Dendritic cell treated with granulocyte-macrophage colony-stimulating factor and Interleukin-4, amounts not matched to agents 40 ng/mL and 50 ng/mL, for 4 days (primary cell): ENCODE measurements around the gene TMEM135.

Experiments
- H3K27ac Mint-ChIP-seq: one replicate; pipeline ENCODE4 v1.8.0; 2022; ENCODE audit warnings: mild to moderate bottlenecking, mixed read lengths
- H3K27me3 Mint-ChIP-seq: one replicate; pipeline ENCODE4 v1.8.0; 2022; ENCODE audit warnings: mild to moderate bottlenecking, mixed read lengths
- H3K36me3 Mint-ChIP-seq: one replicate; pipeline ENCODE4 v1.8.0; 2022; ENCODE audit warnings: low read depth, mixed read lengths
- H3K4me1 Mint-ChIP-seq: one replicate; pipeline ENCODE4 v1.8.0; 2022; ENCODE audit warnings: low read depth, mixed read lengths
- H3K4me3 Mint-ChIP-seq: one replicate; pipeline ENCODE4 v1.8.0; 2022; ENCODE audit warnings: mild to moderate bottlenecking, moderate library complexity, mixed read lengths
- H3K9me3 Mint-ChIP-seq: one replicate; pipeline ENCODE4 v1.8.0; 2022; ENCODE audit warnings: mixed read lengths
- intact Hi-C: fragments of 100-400 bp; cut with micrococcal nuclease; formaldehyde crosslinking; loops from one replicate; pipeline ENCODE4 v1.15.0; 2022

Gene TMEM135

DNA sequence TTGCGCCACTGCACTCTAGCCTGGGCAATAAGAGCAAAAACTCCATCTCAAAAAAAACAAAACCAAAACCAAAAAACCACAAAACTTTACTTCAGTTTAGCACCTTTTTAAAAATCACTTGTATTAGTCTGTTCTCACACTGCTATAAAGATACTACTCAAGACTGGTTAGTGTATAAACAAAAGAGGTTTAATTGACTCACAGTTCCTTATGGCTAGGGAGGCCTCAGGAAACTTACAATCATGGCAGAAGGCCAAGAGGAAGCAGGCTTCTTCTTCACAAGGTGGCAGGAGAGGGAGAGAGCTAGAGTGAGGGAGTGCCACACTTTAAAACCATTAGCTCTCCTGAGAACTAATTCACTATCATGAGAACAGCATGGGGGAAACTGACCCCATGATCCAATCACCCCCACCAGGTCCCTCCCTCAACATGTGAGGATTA lies 261.3 kb downstream of the TMEM135 start:
- H3K27me3 Mint-ChIP-seq, result no peaks in the 10 kb centered on the region
- H3K27ac Mint-ChIP-seq, result no peak overlapping the region
- H3K4me1 Mint-ChIP-seq, result no peaks in the 10 kb centered on the region
- H3K36me3 Mint-ChIP-seq, result peaks cover 8% of the 10 kb centered on the region
- intact Hi-C loops, result no loop called here
- no peak overlapping the region for H3K4me3 Mint-ChIP-seq
- H3K9me3 Mint-ChIP-seq, result peaks cover 9% of the 10 kb centered on the region

DNA sequence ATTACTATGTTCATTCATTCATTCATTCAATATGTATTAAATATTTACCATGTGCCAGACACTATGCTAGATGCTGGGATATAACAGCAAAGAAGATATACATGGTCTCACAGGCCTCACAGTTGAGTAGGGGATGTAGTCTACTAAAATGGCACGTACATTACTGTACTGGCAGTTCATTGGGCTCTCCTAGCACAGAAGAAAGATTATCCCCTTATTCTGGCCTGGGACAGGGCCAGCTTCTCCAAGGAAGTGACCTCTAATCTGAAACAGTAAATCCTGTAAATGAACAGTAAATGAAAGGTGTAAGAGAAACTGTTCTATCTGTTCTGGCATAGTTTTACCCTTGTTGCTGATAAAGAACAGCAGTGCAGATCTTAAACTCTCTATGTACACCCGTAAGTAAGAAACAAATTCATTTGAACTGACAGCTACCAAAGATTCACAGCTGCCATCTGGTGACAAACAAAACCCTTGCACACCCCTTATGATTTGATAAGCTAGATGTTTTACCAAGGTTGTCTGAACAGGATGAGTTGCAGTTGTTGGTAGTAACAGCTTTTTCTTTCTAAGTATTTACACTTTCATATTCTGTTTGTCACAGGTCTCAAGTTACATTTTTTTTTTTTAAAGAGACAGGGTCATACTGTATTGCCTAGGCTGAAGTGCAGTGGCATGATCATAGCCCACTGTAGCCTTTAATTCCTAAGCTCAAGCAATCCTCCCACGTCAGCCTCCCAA lies 263.1 kb downstream of the TMEM135 start:
- Mint-ChIP-seq H3K4me1 (no peaks in the 10 kb centered on the region), H3K4me3 (no peak overlapping the region), H3K27ac (no peak overlapping the region), H3K27me3 (no peaks in the 10 kb centered on the region), H3K36me3 (peaks cover 8% of the 10 kb centered on the region), H3K9me3 (peaks cover 9% of the 10 kb centered on the region)
- intact Hi-C loops, result no loop called here

DNA sequence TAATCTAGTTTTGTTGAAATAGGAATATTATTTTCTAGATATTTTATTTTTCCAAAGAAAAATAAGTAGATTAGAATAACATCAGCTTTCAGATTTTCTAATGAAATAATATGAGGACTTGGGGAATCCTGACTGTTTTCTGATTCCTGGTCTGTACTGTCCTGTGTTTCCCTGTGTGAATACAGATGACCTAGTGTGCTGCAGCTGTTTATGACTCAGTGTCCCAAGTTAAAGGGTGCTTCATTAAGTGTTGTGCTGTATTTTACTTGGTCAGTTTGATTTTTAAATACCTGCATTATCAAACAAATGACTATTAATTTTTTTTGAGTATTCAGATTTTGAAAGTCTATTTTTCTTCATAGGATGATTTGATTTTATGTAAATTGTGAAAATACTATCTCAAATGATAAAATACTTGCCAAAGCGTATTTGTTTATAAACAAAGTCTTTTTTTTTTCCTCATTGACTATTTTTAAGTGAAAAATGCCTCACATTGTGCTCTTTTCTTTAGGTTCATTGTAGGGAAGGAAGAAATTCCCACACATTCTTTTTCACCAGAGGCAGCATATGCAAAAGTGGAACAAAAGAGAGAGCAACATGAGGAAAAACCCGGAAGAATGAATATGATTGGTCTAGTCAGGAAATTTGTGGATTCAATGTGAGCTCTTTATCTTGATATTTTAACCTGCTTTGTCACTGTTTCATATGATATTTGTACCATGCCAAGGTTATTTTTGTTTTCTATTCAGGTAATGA lies 264.2 kb downstream of the TMEM135 start:
- H3K27ac Mint-ChIP-seq, result no peak overlapping the region
- peaks cover 9% of the 10 kb centered on the region for H3K9me3 Mint-ChIP-seq
- peaks cover 8% of the 10 kb centered on the region for H3K36me3 Mint-ChIP-seq
- intact Hi-C loops, result no loop called here
- H3K27me3 Mint-ChIP-seq, result no peaks in the 10 kb centered on the region
- H3K4me3 Mint-ChIP-seq, result no peak overlapping the region
- peaks cover 6% of the 10 kb centered on the region for H3K4me1 Mint-ChIP-seq

DNA sequence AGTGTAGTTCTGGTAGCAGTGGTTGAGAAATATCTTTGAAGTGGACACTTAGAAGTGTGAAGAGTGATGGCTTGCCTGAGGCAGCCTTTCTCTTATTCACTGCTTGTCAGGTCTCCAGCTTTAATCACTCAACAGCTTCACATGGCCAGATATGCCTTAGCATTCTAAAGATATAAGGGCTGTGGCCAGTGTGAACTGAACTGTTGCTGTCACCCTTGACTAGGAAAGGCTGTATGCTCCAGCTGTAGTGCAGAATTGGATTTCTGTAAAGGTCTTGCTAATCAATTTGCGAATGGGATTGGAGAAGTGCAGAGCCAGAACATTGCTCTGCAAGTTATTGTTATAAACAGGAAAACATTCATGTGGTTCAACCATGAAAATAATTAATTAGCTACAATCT lies 266.7 kb downstream of the TMEM135 start:
- peaks cover 8% of the 10 kb centered on the region for H3K36me3 Mint-ChIP-seq
- intact Hi-C loops, result no loop called here
- H3K9me3 Mint-ChIP-seq, result peaks cover 2% of the 10 kb centered on the region
- H3K4me3 Mint-ChIP-seq, result no peak overlapping the region
- H3K27me3 Mint-ChIP-seq, result no peaks in the 10 kb centered on the region
- H3K27ac Mint-ChIP-seq, result no peak overlapping the region
- H3K4me1 Mint-ChIP-seq, result peaks cover 13% of the 10 kb centered on the region

DNA sequence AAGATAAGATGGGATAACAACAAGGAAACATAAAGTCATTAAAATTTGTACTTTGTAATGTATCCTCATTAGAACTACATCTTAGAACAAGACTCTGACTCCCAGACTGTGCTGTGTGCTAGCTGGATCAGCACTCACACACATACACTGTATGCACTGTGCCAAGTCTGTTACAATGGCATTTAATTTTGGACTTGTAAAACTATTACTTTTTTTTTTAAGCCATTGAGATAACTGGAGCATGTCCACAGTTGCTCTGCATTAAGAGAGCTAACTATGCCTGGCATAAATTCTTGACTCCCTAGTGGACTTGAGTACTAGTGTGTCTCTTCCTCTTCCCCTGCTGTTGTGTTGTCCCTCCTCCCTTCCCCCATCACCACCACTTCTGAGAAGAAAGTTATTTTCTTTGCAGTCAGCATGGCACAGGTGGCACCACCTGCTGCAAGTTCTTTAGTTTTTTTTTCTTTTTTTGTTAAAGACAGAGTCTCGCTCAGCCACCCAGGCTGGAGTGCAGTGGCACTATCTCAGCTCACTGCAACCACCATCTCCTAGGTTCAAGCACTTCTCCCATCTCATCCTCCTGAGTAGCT lies 268.6 kb downstream of the TMEM135 start:
- Mint-ChIP-seq H3K4me1 (peaks cover 13% of the 10 kb centered on the region), H3K36me3 (peaks cover 8% of the 10 kb centered on the region), H3K4me3 (no peak overlapping the region), H3K27ac (no peak overlapping the region), H3K9me3 (no peaks in the 10 kb centered on the region), H3K27me3 (no peaks in the 10 kb centered on the region)
- intact Hi-C loops, result no loop called here

DNA sequence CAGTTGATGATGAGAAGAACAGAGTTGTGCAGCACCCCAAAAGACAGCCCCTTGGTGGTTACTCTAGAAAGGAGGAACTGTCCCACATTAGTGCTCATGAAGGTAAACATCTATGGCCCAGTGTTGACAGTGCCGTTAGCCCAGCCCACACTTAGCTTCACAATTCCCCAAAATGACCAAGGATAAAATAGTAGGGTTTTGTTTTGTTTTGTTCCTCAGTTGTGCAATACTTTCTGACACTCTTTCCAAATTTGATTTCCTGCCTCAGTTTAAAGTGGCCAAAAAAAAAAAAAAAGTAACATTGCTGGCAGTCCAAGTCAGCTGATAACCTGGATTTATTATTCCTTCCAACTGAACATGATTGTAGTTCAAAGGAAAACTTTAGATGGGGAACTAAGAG lies 269.4 kb downstream of the TMEM135 start:
- H3K9me3 Mint-ChIP-seq, result no peaks in the 10 kb centered on the region
- H3K27me3 Mint-ChIP-seq, result no peaks in the 10 kb centered on the region
- intact Hi-C loops, result no loop called here
- H3K4me1 Mint-ChIP-seq, result peaks cover 13% of the 10 kb centered on the region
- no peak overlapping the region for H3K4me3 Mint-ChIP-seq
- H3K27ac Mint-ChIP-seq, result no peak overlapping the region
- peaks cover 8% of the 10 kb centered on the region for H3K36me3 Mint-ChIP-seq

DNA sequence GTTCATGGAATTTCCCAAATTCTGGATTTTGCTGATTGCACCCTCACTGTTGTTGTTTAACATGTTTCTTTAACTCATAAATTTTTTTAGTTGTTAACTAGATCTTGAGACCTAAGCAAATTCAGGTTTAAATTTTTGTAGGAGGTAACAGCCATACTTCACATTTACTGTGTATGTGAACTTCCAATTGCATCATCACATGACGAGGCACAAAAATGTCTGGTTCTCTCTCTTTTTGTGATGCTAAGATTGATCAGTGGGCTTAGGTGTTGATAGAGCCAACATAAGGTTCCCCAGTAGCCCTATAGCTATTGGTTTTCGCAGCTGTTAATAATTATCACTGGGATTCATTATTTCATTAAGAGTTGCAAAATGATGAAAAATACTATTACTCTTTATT lies 277.5 kb downstream of the TMEM135 start:
- Mint-ChIP-seq H3K27me3 (no peaks in the 10 kb centered on the region), H3K9me3 (no peaks in the 10 kb centered on the region), H3K27ac (no peak overlapping the region), H3K4me1 (peaks cover 6% of the 10 kb centered on the region), H3K36me3 (peaks cover 13% of the 10 kb centered on the region), H3K4me3 (no peak overlapping the region)
- intact Hi-C loops, result no loop called here

DNA sequence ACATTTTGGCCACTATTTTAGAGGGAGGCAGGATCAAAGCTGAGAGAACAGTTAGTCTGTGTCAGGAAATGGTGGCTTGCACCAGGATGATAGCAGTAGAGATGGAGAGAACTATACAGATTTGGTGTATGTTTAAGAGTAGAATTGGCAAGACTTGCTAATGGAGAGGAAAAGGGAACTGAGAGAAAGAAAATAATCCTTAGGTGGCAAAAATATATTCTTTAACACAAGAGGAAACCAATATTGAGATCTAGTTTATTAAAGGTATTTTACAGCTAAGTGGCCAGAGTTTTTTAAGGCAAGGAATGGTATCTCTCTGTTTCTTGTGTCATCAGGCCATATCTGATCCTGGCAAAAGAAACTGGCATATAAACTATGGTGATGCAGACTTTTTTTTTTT lies 278.8 kb downstream of the TMEM135 start:
- H3K36me3 Mint-ChIP-seq, result peaks cover 13% of the 10 kb centered on the region
- H3K9me3 Mint-ChIP-seq, result no peaks in the 10 kb centered on the region
- intact Hi-C loops, result no loop called here
- no peak overlapping the region for H3K4me3 Mint-ChIP-seq
- peaks cover 6% of the 10 kb centered on the region for H3K4me1 Mint-ChIP-seq
- no peaks in the 10 kb centered on the region for H3K27me3 Mint-ChIP-seq
- H3K27ac Mint-ChIP-seq, result no peak overlapping the region

DNA sequence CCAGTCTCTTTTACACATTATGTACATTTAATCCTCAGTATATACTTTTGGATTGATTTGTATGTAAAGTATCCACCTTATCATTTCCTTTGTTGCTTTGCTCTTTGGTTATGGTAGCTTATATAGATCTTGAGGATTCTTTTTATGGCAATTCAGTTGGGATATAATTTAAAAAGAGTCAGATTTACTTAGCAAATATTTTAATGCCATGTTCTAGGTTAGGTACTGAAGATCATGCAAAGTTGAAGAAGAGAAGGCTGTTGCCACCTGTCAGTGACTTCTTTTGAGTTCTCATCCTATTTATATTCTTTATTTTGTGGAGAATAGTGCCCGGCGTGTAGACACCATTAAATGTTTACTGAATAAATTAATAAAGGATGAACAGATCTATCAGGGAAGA lies 279.7 kb downstream of the TMEM135 start:
- Mint-ChIP-seq H3K36me3 (peaks cover 19% of the 10 kb centered on the region), H3K4me1 (peaks cover 6% of the 10 kb centered on the region), H3K9me3 (no peaks in the 10 kb centered on the region), H3K4me3 (no peak overlapping the region), H3K27me3 (no peaks in the 10 kb centered on the region), H3K27ac (no peak overlapping the region)
- intact Hi-C loops, result no loop called here

DNA sequence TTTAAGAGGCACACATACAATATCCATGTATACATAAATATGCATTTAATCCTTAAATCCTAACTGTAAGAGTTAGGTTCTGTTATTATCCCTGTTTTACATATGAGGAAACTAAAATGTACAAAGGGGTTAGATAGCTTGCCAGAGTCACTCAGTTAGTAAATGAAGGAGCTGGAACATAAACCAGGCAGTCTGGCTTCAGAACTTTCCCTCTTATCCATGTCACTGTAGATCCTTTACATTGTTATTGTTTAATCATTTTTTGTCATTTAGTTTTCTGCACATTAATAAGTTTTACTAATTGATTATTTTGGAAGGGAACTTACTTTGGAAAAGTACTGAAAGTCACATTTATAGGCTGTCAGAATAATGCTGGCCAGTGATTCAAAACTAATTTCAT lies 282.4 kb downstream of the TMEM135 start:
- Mint-ChIP-seq H3K27me3 (no peaks in the 10 kb centered on the region), H3K9me3 (no peaks in the 10 kb centered on the region), H3K36me3 (peaks cover 13% of the 10 kb centered on the region), H3K4me3 (no peak overlapping the region), H3K4me1 (peaks cover 6% of the 10 kb centered on the region), H3K27ac (no peak overlapping the region)
- intact Hi-C loops, result no loop called here

DNA sequence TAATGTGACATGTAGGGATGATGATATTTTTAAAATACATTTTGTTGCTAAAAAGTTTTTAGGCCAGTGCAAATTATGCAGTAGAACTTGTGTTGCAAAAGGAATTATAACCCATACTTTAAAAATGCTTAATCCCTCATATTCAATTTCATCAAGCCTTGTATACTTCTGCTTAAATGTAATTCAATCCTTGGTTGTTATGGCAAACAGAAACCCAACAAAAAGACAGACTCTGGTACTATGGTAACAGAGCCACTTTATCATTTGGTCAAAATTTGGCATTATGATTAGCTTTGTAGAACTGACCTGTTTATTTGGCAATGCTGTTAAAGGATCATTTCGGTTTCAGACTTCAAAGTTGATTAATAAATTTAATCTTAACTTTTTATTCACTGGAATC lies 284.8 kb downstream of the TMEM135 start:
- no peaks in the 10 kb centered on the region for H3K9me3 Mint-ChIP-seq
- no peak overlapping the region for H3K4me3 Mint-ChIP-seq
- no peak overlapping the region for H3K27ac Mint-ChIP-seq
- H3K27me3 Mint-ChIP-seq, result no peaks in the 10 kb centered on the region
- H3K36me3 Mint-ChIP-seq, result peaks cover 28% of the 10 kb centered on the region
- intact Hi-C loops, result no loop called here
- no peaks in the 10 kb centered on the region for H3K4me1 Mint-ChIP-seq

DNA sequence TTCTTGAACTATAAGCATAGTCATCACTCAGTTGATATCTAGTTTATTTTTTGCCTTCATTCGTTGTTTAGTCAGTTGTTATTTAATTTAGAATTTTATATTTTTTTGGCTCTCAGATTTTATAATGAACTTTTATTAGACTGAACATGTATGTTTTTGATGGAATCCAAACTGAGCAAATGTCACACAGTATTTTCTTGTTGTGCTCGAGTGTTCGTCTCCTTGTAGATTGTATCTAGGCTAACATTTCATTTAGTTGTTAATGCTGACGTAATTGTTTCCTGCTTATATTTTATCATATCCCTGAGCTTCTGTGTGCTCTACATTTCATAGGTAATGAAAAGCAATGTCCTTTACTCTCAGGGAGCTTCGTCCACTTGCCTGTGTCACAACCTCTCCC lies 286.2 kb downstream of the TMEM135 start:
- H3K4me3 Mint-ChIP-seq, result no peak overlapping the region
- H3K36me3 Mint-ChIP-seq, result peaks cover 26% of the 10 kb centered on the region
- H3K27me3 Mint-ChIP-seq, result no peaks in the 10 kb centered on the region
- intact Hi-C loops, result no loop called here
- no peaks in the 10 kb centered on the region for H3K4me1 Mint-ChIP-seq
- no peak overlapping the region for H3K27ac Mint-ChIP-seq
- no peaks in the 10 kb centered on the region for H3K9me3 Mint-ChIP-seq

DNA sequence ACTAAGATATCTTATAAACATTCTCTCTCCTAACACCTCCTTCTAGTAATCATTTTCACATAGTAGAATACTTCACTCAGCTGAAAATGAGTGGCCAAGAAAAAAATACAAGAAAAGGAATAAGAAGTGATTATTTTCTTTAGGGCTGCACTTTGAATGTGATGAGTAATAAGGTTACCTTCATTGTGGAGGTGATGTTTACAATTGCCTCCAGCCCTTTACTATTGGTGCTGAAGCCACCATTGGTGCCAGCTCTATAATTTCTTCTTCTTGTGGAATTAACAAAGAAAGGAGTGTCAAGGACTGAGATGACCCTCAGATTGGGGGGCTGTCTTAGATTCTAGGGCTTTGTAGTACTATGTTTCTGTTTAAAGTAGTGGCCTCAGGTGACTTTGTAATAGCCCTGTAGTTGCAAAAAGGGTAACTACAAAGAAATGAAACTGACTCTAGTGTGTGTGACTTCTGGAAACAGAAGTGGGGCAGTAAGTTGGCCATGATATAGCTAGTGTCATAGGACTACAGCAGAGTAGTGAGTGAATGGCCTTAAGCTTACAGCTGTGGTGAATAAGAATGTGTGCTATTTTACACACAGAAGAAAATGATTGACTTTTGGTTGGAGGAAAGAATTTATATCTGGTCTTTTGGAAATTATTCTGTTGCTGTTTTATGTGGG lies 287.2 kb downstream of the TMEM135 start:
- H3K27me3 Mint-ChIP-seq, result no peaks in the 10 kb centered on the region
- H3K4me3 Mint-ChIP-seq, result no peak overlapping the region
- no peaks in the 10 kb centered on the region for H3K9me3 Mint-ChIP-seq
- H3K36me3 Mint-ChIP-seq, result peaks cover 22% of the 10 kb centered on the region
- H3K4me1 Mint-ChIP-seq, result no peaks in the 10 kb centered on the region
- no peak overlapping the region for H3K27ac Mint-ChIP-seq
- intact Hi-C loops, result no loop called here

DNA sequence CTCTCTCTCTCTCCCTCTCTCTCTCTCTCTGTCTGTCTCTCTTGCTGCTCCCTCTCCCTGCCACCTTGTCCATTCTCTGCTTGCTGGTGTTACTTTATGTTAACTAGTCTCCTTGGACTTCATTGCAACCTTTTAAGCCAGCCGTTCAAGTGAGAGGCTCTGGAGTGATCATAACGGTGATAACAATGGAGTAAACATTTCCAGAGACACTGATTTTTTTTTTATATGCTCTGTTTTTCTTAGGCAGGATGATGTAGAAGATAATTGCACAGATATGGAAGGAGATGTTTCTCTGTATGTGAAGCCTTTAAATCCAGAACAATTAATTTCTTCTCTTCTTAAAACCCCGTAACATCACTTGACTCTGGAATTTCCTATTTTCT lies 287.7 kb downstream of the TMEM135 start:
- Mint-ChIP-seq H3K27ac (no peak overlapping the region), H3K27me3 (no peaks in the 10 kb centered on the region), H3K36me3 (peaks cover 22% of the 10 kb centered on the region), H3K4me1 (no peaks in the 10 kb centered on the region), H3K4me3 (no peak overlapping the region), H3K9me3 (no peaks in the 10 kb centered on the region)
- intact Hi-C loops, result no loop called here
